Mammary epithelial cell (primary cell): ENCODE results near the gene RPS6KA2.

Experiments
- CTCF ChIP-seq, 2 donors: IDR thresholded peaks in 1 of 2; conservative IDR thresholded peaks in 1 of 2; 2 replicates each; pipeline ENCODE4 v1.5.1; 2011 to 2012; ENCODE audit warnings: inconsistent platforms in 2 of 2, low read length in 2 of 2, mild to moderate bottlenecking in 2 of 2, control low read depth in 1 of 2, low read depth in 1 of 2; ENCODE audit not compliant: insufficient read depth in 1 of 2; ENCODE audit errors: extremely low read depth in 1 of 2
- EZH2 ChIP-seq: IDR thresholded peaks from 2 replicates; pipeline ENCODE4 v1.6.1; 2012; ENCODE audit warnings: low read length, inconsistent platforms, borderline replicate concordance

- TF ChIP-seq CTCF (conservative IDR thresholded peaks at IDR 0.05 in 1 of 2, IDR thresholded peaks at IDR 0.05 in 1 of 2; ENCODE audit: extremely low read depth in 1 of 2, insufficient read depth in 1 of 2, low read depth in 1 of 2, low read length in 2 of 2) (no peak), EZH2 (no peak)
Observed at GRCh38 chr6:166655713-166656229, 28.7 kb upstream of the RPS6KA2 start.
